Stomach smooth muscle (tissue), 2 donors: Measurements from ENCODE around the gene RHCG.

Experiments
- H3K27ac ChIP-seq: one replicate; pipeline ENCODE4 v1.7.0; 2013; ENCODE audit warnings: mild to moderate bottlenecking, low read length, inconsistent platforms
- H3K27me3 ChIP-seq, 2 donors: one replicate each; pipeline ENCODE4 v1.7.0; 2013; ENCODE audit warnings: low read length in 2 of 2; ENCODE audit not compliant: insufficient read depth in 2 of 2, control insufficient read depth in 1 of 2
- H3K36me3 ChIP-seq, 2 donors: one replicate each; pipeline ENCODE4 v1.7.0; 2013; ENCODE audit warnings: low read length in 2 of 2; ENCODE audit not compliant: control insufficient read depth in 2 of 2, insufficient read depth in 2 of 2
- H3K4me1 ChIP-seq: one replicate; pipeline ENCODE4 v1.7.0; 2013; ENCODE audit warnings: low read length; ENCODE audit not compliant: control insufficient read depth, insufficient read depth
- H3K4me3 ChIP-seq, 2 donors: one replicate each; pipeline ENCODE4 v1.7.0; 2013; ENCODE audit warnings: low read length in 2 of 2
- H3K9ac ChIP-seq, 2 donors: one replicate each; pipeline ENCODE4 v1.7.0; 2013; ENCODE audit warnings: low read length in 2 of 2, mild to moderate bottlenecking in 1 of 2
- H3K9me3 ChIP-seq, 2 donors: one replicate each; pipeline ENCODE4 v1.7.0; 2013; ENCODE audit warnings: low read length in 2 of 2; ENCODE audit not compliant: control insufficient read depth in 2 of 2
- donor health status: healthy.
- donor health status: Pancreatic carcinoma.

Gene RHCG

DNA sequence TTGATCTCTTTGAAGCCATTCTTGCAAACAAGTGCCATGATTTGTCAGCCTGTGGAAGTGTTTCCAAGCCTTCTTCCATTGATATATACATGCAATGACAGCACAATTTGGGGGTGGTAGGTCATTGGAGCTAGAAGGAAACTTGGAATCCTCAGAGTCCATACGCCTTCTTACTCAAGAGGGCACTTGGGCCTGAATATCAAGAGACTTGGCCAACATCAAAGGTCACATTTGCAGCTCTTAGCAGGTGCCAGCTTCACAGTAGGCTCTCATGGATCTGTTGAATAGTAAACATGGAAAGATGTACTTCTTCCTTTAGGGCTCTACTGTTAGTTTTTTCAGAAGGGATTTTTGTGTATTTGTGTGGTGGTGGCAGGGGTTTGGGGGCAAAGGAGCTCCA lies 50.9 kb downstream of the RHCG start:
- H3K4me3 ChIP-seq: no peak overlapping the region
- no peaks in the 10 kb centered on the region for H3K4me1 ChIP-seq
- no peak overlapping the region for H3K9ac ChIP-seq
- H3K27ac ChIP-seq: no peak overlapping the region
- H3K9me3 ChIP-seq: no peaks in the 10 kb centered on the region
- peaks cover 20 to 32% of the 10 kb centered on the region in 2 donors for H3K27me3 ChIP-seq
- H3K36me3 ChIP-seq: no peaks in the 10 kb centered on the region

DNA sequence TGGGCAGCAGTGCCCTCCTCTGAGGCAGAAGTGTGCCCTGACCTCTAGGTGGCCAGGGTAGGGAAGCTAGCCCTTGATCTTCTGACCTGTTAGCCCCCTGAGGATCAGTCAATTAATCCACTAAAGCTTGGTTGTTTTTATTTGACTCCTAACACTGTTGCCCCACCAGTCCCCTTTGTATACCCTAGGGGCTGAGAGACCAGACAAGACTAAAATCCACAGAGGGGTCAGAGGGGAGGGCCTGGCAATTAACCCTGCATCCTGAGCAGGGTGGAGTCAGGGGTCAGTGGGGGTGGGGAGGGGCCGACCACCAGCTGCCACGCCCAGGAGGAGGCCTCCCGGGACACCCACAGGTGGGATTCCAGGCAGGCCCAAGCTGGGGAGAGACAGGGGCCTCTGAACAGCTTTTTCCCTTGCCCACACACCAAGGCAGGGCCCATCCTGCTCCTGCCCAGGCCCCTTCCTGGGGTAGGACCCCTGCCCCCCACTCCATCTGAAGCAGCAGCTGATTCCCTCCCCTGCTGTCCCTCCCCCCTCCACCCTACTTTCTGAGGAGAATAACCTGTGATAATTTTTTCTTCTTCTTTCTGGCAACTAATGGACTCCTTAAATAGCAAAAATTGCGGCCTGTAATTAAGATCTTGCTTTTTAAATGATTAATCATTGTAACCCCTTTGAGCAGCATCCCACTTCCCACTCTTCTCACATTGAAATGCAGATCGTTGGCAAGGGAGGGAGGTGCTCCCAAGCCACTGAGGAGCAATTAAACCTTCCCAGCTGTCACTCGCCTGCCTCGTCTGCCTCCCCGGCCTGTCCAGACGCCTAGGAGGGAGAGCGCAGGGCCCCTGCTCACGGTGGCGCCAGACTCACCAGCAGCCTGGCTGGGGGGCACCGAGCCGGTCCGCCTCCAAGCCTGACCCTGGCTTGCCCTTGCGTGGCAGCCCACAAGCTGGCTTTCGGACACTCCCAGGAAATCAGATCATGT lies 51.9 kb downstream of the RHCG start:
- H3K27me3 ChIP-seq: peaks cover 13 to 32% of the 10 kb centered on the region in 2 donors
- no peaks in the 10 kb centered on the region for H3K4me1 ChIP-seq
- H3K27ac ChIP-seq: no peak overlapping the region
- no peak overlapping the region for H3K9ac ChIP-seq
- H3K4me3 ChIP-seq: no peak overlapping the region
- no peaks in the 10 kb centered on the region for H3K9me3 ChIP-seq
- H3K36me3 ChIP-seq: no peaks in the 10 kb centered on the region

DNA sequence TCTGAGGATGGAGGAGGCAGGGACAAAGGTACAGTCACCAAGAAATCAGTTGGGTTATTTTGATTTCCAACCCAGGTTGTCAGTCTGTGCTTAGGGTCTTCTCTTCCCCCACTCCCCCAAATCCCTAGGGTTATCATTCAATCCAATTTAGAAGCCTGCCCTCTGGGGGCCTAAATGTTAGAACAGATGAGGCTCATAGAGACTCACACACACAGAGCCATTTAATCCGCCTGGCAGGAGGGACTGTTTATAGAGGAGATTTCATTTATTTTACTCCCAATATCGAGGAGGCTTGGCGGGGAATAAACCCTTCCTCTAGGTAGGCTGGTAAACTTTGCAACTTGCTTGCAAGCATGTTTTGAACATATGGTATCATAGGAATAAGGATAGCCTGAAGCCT lies 52.8 kb downstream of the RHCG start:
- Histone ChIP-seq H3K9ac (no peak overlapping the region), H3K4me1 (no peaks in the 10 kb centered on the region), H3K27me3 (peaks cover 7 to 30% of the 10 kb centered on the region in 2 donors), H3K4me3 (no peak overlapping the region), H3K36me3 (no peaks in the 10 kb centered on the region), H3K9me3 (no peaks in the 10 kb centered on the region), H3K27ac (no peak overlapping the region)

DNA sequence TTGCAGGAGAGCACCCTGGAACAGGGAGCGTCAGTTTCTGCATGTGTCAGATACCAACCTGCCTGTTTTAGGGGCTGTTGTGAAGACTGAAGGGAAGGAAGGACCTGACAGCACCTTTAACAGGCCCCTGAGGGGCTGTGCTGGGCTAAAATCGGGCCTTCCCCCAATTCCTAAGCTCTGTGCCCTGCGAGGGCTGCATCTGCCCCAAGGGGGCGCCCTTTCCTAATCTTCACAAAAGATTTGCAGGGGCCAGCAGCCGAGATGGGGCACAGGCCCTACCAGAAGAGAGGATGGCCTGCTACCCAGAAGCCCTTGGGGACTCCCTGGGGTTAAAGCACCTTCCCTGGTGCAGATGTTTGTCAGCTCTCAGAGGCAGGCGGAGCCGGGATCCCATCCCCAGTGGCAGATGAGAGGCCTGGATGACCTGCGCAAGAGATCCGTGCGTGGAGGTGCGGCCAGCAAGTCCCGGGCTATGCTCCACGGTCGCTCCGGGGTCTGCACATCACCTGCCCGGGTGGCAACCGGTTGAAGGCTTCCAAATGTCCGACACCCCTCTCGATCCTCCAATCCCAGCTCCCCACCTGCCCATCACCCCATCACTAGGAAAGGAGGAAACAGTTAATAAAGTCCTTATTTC lies 53.6 kb downstream of the RHCG start:
- Histone ChIP-seq H3K27me3 (peaks cover 5 to 30% of the 10 kb centered on the region in 2 donors), H3K4me3 (no peak overlapping the region), H3K36me3 (no peaks in the 10 kb centered on the region), H3K4me1 (no peaks in the 10 kb centered on the region), H3K9ac (no peak overlapping the region), H3K9me3 (no peaks in the 10 kb centered on the region), H3K27ac (no peak overlapping the region)

DNA sequence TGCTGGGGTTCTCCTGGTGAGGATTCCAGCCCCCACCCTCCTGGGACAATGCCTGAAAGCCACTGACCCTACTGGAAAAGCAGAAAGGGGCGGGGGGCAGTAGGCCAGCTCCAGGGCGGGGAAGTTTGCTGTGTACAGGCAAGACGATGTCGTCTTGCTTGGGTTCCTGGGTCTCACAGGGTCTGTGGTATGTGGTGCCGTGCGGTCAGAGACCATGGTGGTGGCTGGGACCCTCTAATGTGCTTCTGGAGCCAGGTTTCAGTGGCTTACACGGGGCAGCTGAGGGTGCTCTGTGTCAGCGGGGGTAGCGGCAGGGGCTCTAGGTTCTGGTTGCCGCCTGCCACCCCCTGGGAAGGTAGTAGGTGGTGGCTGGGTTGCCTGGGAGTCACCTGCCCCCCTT lies 54.2 kb downstream of the RHCG start:
- H3K36me3 ChIP-seq: no peaks in the 10 kb centered on the region
- H3K4me3 ChIP-seq: no peak overlapping the region
- H3K27me3 ChIP-seq: peaks cover 5 to 27% of the 10 kb centered on the region in 2 donors
- no peaks in the 10 kb centered on the region for H3K9me3 ChIP-seq
- no peaks in the 10 kb centered on the region for H3K4me1 ChIP-seq
- H3K27ac ChIP-seq: no peak overlapping the region
- no peak overlapping the region for H3K9ac ChIP-seq

DNA sequence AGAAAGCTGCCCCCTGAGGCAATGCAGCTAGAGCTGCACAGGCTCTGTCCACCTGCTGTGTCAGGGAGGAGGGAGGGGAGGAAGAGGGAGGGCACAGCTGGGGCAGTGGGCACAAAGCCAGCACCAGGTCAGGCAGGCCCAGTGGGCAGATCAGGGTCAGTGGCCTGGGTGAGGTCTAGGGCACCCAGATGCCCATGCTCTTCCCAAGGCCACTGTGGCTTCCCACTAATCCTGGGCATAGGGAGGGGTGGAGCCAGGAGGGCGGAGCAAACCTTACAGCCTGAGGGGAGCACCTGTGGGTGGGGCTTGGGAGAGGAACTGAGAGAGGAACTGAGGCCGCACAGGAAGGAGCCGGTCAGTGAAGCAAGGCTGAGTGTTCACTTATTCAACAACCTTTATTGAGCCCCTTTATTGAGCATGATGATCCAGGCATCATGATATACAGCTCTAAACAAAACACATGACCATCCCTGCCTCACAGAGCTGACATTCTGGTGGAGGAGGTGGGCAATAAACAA lies 55.0 kb downstream of the RHCG start:
- H3K36me3 ChIP-seq: no peaks in the 10 kb centered on the region
- no peak overlapping the region for H3K4me3 ChIP-seq
- H3K4me1 ChIP-seq: no peaks in the 10 kb centered on the region
- H3K27me3 ChIP-seq: peaks cover 9 to 25% of the 10 kb centered on the region in 2 donors
- H3K27ac ChIP-seq: no peak overlapping the region
- H3K9ac ChIP-seq: no peak overlapping the region
- no peaks in the 10 kb centered on the region for H3K9me3 ChIP-seq

DNA sequence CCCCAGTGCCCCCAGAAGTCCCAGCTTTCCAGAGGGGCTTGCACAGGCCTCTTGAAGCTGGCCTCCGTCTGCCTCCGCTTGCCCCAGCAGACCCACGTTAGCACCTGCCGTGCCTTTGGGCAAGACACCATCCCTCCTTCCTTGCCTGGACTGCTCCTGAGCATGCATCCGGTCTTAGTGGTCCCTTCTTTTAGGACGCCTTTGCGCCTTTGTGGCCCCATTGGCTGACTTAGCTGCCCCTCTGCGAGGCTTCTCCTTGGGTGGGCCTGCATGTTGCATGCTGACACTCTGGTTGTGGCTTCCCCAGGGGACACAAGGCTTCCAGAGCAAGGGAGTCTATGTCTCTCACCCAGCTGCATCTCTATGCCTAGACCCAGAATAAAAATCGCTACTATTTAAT lies 56.6 kb downstream of the RHCG start:
- no peaks in the 10 kb centered on the region for H3K36me3 ChIP-seq
- H3K27ac ChIP-seq: no peak overlapping the region
- peaks cover 5 to 24% of the 10 kb centered on the region in 2 donors for H3K27me3 ChIP-seq
- no peaks in the 10 kb centered on the region for H3K4me1 ChIP-seq
- H3K9ac ChIP-seq: no peak overlapping the region
- H3K4me3 ChIP-seq: no peak overlapping the region
- H3K9me3 ChIP-seq: no peaks in the 10 kb centered on the region

DNA sequence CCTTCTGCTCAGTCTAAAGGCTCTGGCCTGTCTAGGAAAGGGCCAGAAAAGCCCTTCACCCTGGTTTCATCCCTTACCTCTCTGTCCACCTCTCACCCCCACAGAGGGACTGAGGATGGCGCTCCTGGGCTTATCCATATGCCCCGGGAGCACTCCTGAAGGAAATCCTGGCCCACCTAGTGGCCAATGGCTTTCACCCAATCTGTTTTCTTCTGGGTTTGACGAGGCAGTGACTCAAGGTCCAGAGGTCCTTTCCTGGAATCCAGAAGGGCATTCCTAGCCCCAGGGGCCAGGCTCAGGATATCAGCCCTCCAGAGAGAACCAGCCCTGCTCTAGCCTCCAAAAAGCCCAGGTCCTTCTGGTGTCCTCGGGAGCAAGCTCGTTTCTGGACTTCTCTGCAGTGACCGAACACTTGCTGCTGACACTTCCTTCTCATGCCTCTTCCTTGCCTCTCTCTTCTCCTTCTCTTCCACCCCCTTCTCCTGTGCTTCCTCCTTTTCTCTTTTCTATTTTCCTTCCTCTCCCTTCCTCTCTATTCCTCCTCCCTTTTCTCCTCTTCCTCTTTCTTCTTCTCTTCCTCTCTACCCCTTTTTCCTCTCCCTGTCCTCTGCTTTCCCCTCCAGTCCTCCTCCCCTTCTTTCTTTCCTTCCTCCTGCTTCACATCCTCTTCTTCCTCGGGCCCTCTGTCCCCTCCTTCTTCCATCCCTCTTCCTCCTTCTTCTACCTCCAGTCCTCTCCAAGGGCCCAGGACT lies 59.6 kb downstream of the RHCG start:
- no peaks in the 10 kb centered on the region for H3K9me3 ChIP-seq
- no peak overlapping the region for H3K4me3 ChIP-seq
- H3K4me1 ChIP-seq: no peaks in the 10 kb centered on the region
- no peak overlapping the region for H3K9ac ChIP-seq
- peaks cover 8 to 21% of the 10 kb centered on the region in 2 donors for H3K27me3 ChIP-seq
- H3K27ac ChIP-seq: no peak overlapping the region
- no peaks in the 10 kb centered on the region for H3K36me3 ChIP-seq

DNA sequence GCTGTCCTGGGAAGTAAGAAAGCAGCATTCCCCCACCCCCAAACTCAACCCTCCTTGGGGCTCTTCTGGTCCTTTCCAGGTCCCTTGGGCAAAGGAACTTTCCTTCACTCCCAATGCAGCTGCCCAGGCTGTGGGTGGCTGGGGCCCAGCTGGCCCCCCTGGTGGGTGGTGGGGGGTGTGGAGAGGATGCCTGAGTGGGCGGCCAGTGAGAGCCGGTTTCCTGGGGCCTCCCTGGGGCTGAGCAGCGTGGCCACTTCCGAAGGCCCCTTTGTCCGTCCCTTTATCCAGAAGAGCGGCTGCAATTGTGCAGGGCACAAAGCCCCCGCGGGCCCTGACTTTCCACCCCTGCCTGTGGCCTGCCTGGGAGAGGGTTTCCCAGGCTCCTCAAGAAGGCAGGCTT lies 61.0 kb downstream of the RHCG start:
- Histone ChIP-seq H3K4me3 (no peak overlapping the region), H3K9me3 (no peaks in the 10 kb centered on the region), H3K27me3 (peaks cover 8 to 18% of the 10 kb centered on the region in 2 donors), H3K9ac (no peak overlapping the region), H3K36me3 (no peaks in the 10 kb centered on the region), H3K4me1 (peaks cover 7% of the 10 kb centered on the region), H3K27ac (no peak overlapping the region)

DNA sequence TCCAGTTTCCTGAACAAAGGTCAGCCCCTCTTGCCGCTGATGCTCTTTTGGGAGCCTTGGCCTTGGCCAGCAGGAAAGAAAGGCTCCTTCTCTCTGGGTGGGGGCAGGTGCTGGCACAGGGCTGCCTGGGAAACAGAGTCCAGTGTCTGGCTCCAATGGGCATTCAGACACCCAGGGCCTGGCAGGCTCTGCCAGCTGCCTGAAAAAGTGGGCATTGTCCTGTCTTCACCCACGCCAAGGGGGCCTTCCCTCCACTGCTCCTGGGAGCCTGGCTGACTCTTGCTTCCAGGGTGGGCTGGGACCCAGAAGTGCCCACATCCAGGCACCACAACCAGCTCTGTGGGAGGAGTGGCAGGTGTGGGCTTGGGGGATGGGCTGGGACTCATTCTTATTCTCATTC lies 62.7 kb downstream of the RHCG start:
- peaks cover 8 to 11% of the 10 kb centered on the region in 2 donors for H3K27me3 ChIP-seq
- H3K9me3 ChIP-seq: no peaks in the 10 kb centered on the region
- H3K9ac ChIP-seq: no peak overlapping the region
- H3K36me3 ChIP-seq: no peaks in the 10 kb centered on the region
- no peak overlapping the region for H3K27ac ChIP-seq
- H3K4me1 ChIP-seq: peaks cover 7% of the 10 kb centered on the region
- H3K4me3 ChIP-seq: no peak overlapping the region
